Retinal pigment epithelial cell (primary cell): ENCODE data around the gene SCNN1A.
A peak's percentile ranks its signal among the peaks of the same experiment; 100 is the strongest.

Experiments used
- DNase-seq: peaks from one replicate; pipeline ENCODE4 v3.0.0-alpha.2; 2010; ENCODE audit warnings: low read depth
- H3K4me3 ChIP-seq: 2 replicates; pipeline ENCODE4 v1.5.1; 2011; ENCODE audit warnings: mild to moderate bottlenecking, low read length, control low read depth, moderate library complexity
- CTCF ChIP-seq: conservative IDR thresholded peaks from 2 replicates; pipeline ENCODE4 v1.5.1; 2011; ENCODE audit warnings: low read depth, low read length, control low read depth, inconsistent platforms

Gene SCNN1A

DNA sequence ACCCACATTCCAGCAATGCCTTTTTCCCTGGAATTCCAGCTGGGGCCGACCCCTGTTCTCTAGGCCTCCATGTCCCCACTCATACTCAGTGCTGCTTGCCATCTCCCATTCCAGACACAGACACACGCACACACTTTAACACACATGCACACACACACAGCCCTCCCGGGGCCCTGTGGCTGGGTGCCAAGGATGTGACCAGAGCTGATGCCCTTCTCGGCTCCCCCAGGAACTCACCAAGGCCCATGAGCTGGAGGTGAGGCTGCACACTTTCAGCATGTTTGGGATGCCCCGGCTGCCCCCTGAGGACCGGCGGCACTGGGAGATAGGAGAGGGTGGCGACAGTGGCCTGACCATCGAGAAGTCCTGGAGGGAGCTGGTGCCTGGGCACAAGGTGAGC is 60.6 kb downstream of the SCNN1A start:
- no peak for DNase-seq
- TF ChIP-seq CTCF = no peak
- no peak overlapping the region for H3K4me3 ChIP-seq

GRCh38 chr12:6313326-6313940 is 61.9 kb downstream of the SCNN1A start:
- DNase-seq = no peak
- TF ChIP-seq CTCF = no peak
- H3K4me3 ChIP-seq = no peak overlapping the region

GRCh38 chr12:6312529-6313325 is 62.6 kb downstream of the SCNN1A start:
- DNase-seq = no peak
- no peak overlapping the region for H3K4me3 ChIP-seq
- no peak for TF ChIP-seq CTCF

DNA sequence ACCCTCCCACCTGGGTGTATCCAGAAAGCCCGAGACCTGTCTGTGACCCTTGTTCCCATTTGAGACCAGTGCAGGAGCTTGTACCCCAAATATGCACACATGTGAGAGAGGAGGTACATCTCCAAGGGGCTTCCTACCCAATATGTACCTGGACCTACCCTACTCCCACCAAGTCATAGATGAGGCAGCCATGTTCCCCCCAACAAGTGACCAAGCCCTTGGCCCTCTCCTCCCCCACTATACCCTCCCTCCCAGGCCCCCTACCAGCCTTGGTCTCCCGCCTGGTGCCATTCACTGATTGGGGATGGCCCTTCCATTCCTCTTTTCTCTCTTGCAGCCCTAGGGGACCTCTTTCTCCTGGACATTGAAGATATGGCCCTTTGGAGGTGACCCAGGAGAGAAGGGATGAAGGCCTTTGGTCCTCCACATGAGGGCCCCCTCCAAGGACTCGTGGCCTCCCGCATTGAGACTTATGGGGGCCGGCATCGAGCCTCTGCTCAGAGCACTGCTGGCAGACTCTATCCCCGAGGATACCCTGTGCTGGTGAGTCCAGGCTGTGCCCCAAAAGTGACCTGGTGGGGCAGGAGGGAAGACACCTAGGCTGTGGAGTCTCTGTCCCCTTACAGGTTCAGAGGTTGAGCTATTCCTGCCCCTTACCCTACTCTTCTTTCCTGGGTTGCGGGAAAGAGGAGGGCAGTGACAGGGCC is 63.4 kb downstream of the SCNN1A start:
- no peak for TF ChIP-seq CTCF
- DNase-seq = no peak
- H3K4me3 ChIP-seq = no peak overlapping the region

- peak; percentile 15 for TF ChIP-seq CTCF
- peak overlapping the region; percentile 47 for H3K4me3 ChIP-seq
- no peak for DNase-seq
Observed at GRCh38 chr12:6310771-6311610, 64.4 kb downstream of the SCNN1A start.

GRCh38 chr12:6307529-6307928 is 67.8 kb downstream of the SCNN1A start:
- H3K4me3 ChIP-seq = no peak overlapping the region
- no peak for DNase-seq
- TF ChIP-seq CTCF = no peak
